Thymus (tissue), 2 donors: ENCODE results near the gene C1QTNF9. TPM values are rescaled to one million over a fixed set of nuclear protein-coding genes. Genes with fewer than 3 reads are reported as not detected.

Experiments
- polyA plus RNA-seq: library from polyadenylated mRNA; stranded (reverse); fragments of 200-250 nt; gene quantifications from one replicate; pipeline ENCODE4 v1.2.3, GENCODE V29; 2013
- total RNA-seq: library from RNA; stranded (reverse); fragments of 120-200 nt; gene quantifications from one replicate; pipeline ENCODE4 v1.2.4, GENCODE V29; 2013
- donor health status: healthy.

Gene C1QTNF9
- total and polyA plus RNA-seq, 2 donors = 0.30 to 0.38 TPM

Other genes starting within 250 kb of the C1QTNF9 start
- gene SPATA13, start 148.9 kb upstream of the C1QTNF9 start, total RNA-seq = 18.7 TPM
- gene SPATA13, start 148.9 kb upstream of the C1QTNF9 start, polyA plus RNA-seq = 17.0 TPM
- gene PARP4, start 203.2 kb downstream of the C1QTNF9 start, total RNA-seq = 29.0 TPM
- gene PARP4, start 203.2 kb downstream of the C1QTNF9 start, polyA plus RNA-seq = 24.7 TPM